ENCODE results near the gene GALNT15. TPM values are rescaled to one million over a fixed set of nuclear protein-coding genes. Genes with fewer than 3 reads are reported as not detected.

The GALNT15 gene
- total and polyA plus RNA-seq, 2 donors (not counting 1 experiment from before 2014, with no cell fraction given) = not detected

- H3K79me2 ChIP-seq (ENCODE audit: control insufficient read depth, insufficient read depth, low read length) = no peaks in the 10 kb centered on the region
- TF ChIP-seq EZH2 (IDR thresholded peaks at IDR 0.05; ENCODE audit: borderline replicate concordance, insufficient read depth, low read depth, low read length, poor library complexity, severe bottlenecking) (no peak), CTCF (IDR thresholded peaks at IDR 0.05) (no peak)
- H3K4me1 ChIP-seq (ENCODE audit: control insufficient read depth in 2 of 2, insufficient read depth in 2 of 2, low read length in 2 of 2) = no peaks in the 10 kb centered on the region
- DNase-seq = no peak
- no peaks in the 10 kb centered on the region for H4K20me1 ChIP-seq (ENCODE audit: control insufficient read depth, insufficient read depth, low read length, poor library complexity, severe bottlenecking)
- H3K4me1 Mint-ChIP-seq = peaks cover 3% of the 10 kb centered on the region
- H3K27ac Mint-ChIP-seq = no peak overlapping the region
- intact Hi-C loops (cut with micrococcal nuclease) = no loop called here
- H3K36me3 ChIP-seq (replicated peaks in 1 of 2; ENCODE audit: control extremely low read depth in 1 of 2, control insufficient read depth in 1 of 2, extremely low read depth in 1 of 2, insufficient read depth in 2 of 2, low read length in 1 of 2) = no peaks in the 10 kb centered on the region
- H3K9ac ChIP-seq (ENCODE audit: low read length) = no peak overlapping the region
- H3K4me3 ChIP-seq (ENCODE audit: control extremely low read depth in 1 of 5, extremely low read depth in 1 of 5, insufficient read depth in 1 of 5, low read depth in 2 of 5, low read length in 4 of 5) = no peak overlapping the region
- H3K27me3 Mint-ChIP-seq = peaks cover 12% of the 10 kb centered on the region
- CTCF ChIA-PET = interaction anchor here (1.0 to 1.8 kb wide), 2 partner anchors 10 to 26 kb away, joined by 3 to 4 read pairs; no protein-coding TSS in a partner anchor
- POLR2A ChIA-PET = no interaction called here
- H2AFZ ChIP-seq (ENCODE audit: insufficient read depth, low read depth, low read length, poor library complexity, severe bottlenecking) = no peak overlapping the region
- H3K4me3 Mint-ChIP-seq = no peak overlapping the region
- 100% methylated on average over 1 of the region's 3 CpGs for WGBS (ENCODE audit: insufficient coverage)
- peaks cover 8% of the 10 kb centered on the region for H3K9me3 Mint-ChIP-seq (ENCODE audit: insufficient read depth)
- H3K9me3 ChIP-seq (ENCODE audit: control extremely low read depth in 1 of 3, control insufficient read depth in 2 of 3, insufficient read depth in 1 of 3, low read length in 2 of 3) = peaks cover 0 to 8% (median 0%) of the 10 kb centered on the region in 3 donors
- no peak overlapping the region for H3K27ac ChIP-seq (ENCODE audit: low read length in 2 of 2)
- H3K4me2 ChIP-seq (replicated peaks; ENCODE audit: low read depth, low read length, poor library complexity, severe bottlenecking) = no peak overlapping the region
- ATAC-seq (ENCODE audit: low read depth) = no peak
- H3K27me3 ChIP-seq (replicated peaks in 1 of 4; ENCODE audit: control extremely low read depth in 1 of 4, control insufficient read depth in 3 of 4, insufficient read depth in 4 of 4, low read length in 3 of 4) = peaks cover 0 to 4% (median 0%) of the 10 kb centered on the region in 4 experiments
These were observed 47.5 kb downstream of the GALNT15 start for GRCh38 chr3:16221990-16222389.

- Histone ChIP-seq H3K9me3 (ENCODE audit: control extremely low read depth in 1 of 3, control insufficient read depth in 2 of 3, insufficient read depth in 1 of 3, low read length in 2 of 3) (peaks cover 0 to 8% (median 0%) of the 10 kb centered on the region in 3 donors), H3K27me3 (replicated peaks in 1 of 4; ENCODE audit: control extremely low read depth in 1 of 4, control insufficient read depth in 3 of 4, insufficient read depth in 4 of 4, low read length in 3 of 4) (peaks cover 0 to 4% (median 0%) of the 10 kb centered on the region in 4 experiments), H3K79me2 (ENCODE audit: control insufficient read depth, insufficient read depth, low read length) (no peaks in the 10 kb centered on the region), H3K4me3 (ENCODE audit: control extremely low read depth in 1 of 5, extremely low read depth in 1 of 5, insufficient read depth in 1 of 5, low read depth in 2 of 5, low read length in 4 of 5) (no peak overlapping the region), H3K9ac (ENCODE audit: low read length) (no peak overlapping the region), H3K4me2 (replicated peaks; ENCODE audit: low read depth, low read length, poor library complexity, severe bottlenecking) (no peak overlapping the region), H2AFZ (ENCODE audit: insufficient read depth, low read depth, low read length, poor library complexity, severe bottlenecking) (no peak overlapping the region), H3K4me1 (ENCODE audit: control insufficient read depth in 2 of 2, insufficient read depth in 2 of 2, low read length in 2 of 2) (no peaks in the 10 kb centered on the region), H3K27ac (ENCODE audit: low read length in 2 of 2) (no peak overlapping the region), H3K36me3 (replicated peaks in 1 of 2; ENCODE audit: control extremely low read depth in 1 of 2, control insufficient read depth in 1 of 2, extremely low read depth in 1 of 2, insufficient read depth in 2 of 2, low read length in 1 of 2) (no peaks in the 10 kb centered on the region), H4K20me1 (ENCODE audit: control insufficient read depth, insufficient read depth, low read length, poor library complexity, severe bottlenecking) (no peaks in the 10 kb centered on the region)
- peaks cover 8% of the 10 kb centered on the region for H3K9me3 Mint-ChIP-seq (ENCODE audit: insufficient read depth)
- H3K27me3 Mint-ChIP-seq = peaks cover 12% of the 10 kb centered on the region
- H3K4me3 Mint-ChIP-seq = no peak overlapping the region
- 100% methylated on average over 2 of the region's 2 CpGs for WGBS (ENCODE audit: insufficient coverage)
- DNase-seq = no peak
- no peak for ATAC-seq (ENCODE audit: low read depth)
- H3K4me1 Mint-ChIP-seq = peaks cover 3% of the 10 kb centered on the region
- H3K27ac Mint-ChIP-seq = no peak overlapping the region
- CTCF ChIA-PET = interaction anchor here (1.8 kb wide), 1 partner anchor 25 kb away, joined by 4 read pairs; no protein-coding TSS in a partner anchor
- intact Hi-C loops (cut with micrococcal nuclease) = no loop called here
- TF ChIP-seq EZH2 (IDR thresholded peaks at IDR 0.05; ENCODE audit: borderline replicate concordance, insufficient read depth, low read depth, low read length, poor library complexity, severe bottlenecking) (no peak), CTCF (IDR thresholded peaks at IDR 0.05) (no peak)
- POLR2A ChIA-PET = no interaction called here
These were observed 48.1 kb downstream of the GALNT15 start for GRCh38 chr3:16222547-16222946.

Data from B cell (primary cell).